ENCODE data around the gene NIM1K. TPM values are rescaled to one million over a fixed set of nuclear protein-coding genes. Genes with fewer than 3 reads are reported as not detected.
A peak's percentile ranks its signal among the peaks of the same experiment; 100 is the strongest.
"Not testable (repeated sequence)": the region's sequence is repeated elsewhere in the genome, so short reads cannot be mapped to it uniquely, and the experiment has no call there.

The NIM1K gene
- total RNA-seq, 1 donor from 2014 or later = not detected

DNA sequence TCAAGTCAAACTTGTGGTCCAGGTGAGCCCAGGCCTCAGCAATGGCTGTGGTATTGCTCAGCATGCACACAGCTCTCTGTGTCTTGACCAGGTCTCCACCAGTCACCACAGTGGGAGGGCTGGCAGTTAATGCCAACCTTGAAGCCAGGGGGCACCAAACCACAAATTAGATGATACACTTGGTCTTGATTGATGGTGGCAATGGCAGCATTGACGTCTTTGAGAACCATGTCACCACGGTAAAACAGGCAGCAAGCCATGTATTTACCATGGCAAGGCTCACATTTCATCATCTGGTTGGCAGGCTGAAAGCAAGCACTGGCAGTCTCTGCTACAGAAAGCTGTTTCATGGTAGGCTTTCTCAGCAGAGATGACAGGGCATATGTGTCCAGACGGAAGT is 40.0 kb downstream of the NIM1K start:
- no peak for ATAC-seq

DNA sequence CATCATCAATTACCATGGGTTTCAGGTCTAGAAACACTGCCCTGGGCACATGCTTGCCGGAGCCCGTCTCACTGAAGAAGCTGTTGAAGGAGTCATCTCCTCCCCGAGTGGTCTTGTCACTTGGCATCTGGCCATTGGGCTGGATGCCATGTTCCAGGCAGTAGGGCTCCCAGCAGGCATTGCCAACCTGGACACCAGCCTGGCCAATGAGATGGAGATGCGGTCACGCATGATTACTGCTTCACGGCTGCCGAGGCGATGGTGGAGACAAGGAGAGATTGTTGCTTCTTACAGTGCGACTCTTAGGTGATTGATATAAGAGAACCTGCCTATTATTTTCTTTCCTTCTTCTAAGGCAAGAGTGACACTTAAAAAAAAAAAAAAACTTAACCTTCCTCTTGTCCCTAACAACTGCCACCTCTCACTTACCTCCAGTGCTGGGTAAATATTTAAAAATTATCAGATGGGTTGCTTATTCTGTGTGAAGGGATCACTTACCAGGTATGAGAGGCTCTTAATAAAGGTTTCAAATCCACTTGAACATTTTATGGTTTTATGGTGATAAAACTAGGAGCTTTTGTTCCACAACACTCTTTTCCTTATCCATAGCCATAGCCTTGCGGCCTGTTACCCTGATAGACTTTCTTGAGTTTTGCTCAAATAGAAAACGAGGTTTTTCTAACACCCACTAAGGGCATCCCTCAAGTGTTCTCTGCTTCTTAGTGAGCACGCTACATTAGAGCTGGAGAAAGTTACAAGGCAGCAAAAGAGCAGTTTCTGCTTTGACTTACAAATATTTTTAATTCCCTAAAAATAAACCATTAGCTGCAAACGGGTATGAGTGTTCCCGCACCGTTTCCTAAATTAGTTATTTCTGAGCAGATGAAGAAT is 41.2 kb downstream of the NIM1K start:
- ATAC-seq = no peak

DNA sequence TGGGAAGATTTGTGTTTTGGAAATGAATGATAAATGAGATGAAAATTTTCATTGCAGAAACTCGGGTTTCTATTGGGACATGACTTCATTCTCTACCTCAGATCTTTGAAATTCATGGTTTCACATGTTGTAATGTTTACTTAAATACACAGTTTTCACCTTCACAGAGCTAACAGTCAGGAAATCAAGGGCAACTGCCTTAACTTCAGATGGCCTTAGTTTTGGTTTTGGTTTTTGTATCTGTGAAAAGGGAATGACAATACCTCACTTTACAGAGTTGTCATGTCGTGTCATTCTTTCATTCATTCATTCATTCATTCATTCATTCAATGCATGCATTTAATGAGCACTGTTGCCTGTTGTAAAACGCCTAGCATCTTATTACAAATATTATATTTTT is 41.9 kb downstream of the NIM1K start:
- no peak for ATAC-seq

GRCh38 chr5:43236653-43237355 is 44.8 kb downstream of the NIM1K start:
- peak; percentile 84 for ATAC-seq

- ATAC-seq = no peak
Measured at GRCh38 chr5:43242196-43242595, 50.2 kb downstream of the NIM1K start.

GRCh38 chr5:43243270-43243669 is 51.2 kb downstream of the NIM1K start:
- no peak for ATAC-seq

- ATAC-seq = no peak
Measured at GRCh38 chr5:43244823-43245565, 53.0 kb downstream of the NIM1K start.

GRCh38 chr5:43245724-43246385 is 53.8 kb downstream of the NIM1K start:
- no peak for ATAC-seq

GRCh38 chr5:43251754-43252153 is 59.7 kb downstream of the NIM1K start:
- ATAC-seq = no peak

DNA sequence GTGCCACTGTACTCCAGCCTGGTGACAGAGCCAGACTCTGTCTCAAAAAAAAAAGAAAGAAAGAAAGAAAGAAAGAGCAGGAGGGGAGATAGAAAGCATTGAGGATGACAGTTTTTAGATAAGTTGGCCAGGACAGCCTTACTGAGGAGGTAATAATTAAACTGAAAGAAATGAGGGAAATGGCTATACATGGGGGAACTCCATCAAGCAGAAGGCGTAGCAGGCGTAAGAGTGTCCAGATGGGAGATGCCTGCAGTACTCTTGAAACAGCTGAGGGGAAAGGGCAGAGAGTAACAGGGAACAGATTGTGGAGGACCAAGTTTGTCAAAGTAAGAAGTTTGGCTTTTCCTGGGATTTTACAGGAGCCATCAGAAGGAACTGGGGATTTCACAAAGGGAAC is 63.7 kb downstream of the NIM1K start:
- ATAC-seq = no peak

GRCh38 chr5:43256261-43256966 is 64.4 kb downstream of the NIM1K start:
- no peak for ATAC-seq

DNA sequence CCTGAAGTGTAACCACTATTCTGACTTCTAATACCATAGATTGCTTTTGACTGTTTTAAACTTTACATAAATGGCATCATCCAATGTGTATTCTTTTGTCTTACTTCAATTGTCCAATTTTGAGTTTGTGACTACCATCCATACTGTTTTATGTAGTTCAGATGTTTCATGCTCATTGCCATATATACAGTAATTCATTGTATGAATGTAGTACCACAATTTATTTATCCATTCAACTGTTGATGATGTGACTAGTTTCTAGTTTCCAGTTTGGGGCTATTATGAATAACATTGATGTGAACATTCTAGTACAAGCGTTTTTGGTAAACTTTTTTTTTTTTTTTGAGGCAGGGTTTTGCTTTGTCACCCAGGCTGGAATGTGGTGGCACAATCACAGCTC is 66.1 kb downstream of the NIM1K start:
- ATAC-seq = no peak

GRCh38 chr5:43262269-43262668 is 70.2 kb downstream of the NIM1K start:
- not testable (repeated sequence) for ATAC-seq

DNA sequence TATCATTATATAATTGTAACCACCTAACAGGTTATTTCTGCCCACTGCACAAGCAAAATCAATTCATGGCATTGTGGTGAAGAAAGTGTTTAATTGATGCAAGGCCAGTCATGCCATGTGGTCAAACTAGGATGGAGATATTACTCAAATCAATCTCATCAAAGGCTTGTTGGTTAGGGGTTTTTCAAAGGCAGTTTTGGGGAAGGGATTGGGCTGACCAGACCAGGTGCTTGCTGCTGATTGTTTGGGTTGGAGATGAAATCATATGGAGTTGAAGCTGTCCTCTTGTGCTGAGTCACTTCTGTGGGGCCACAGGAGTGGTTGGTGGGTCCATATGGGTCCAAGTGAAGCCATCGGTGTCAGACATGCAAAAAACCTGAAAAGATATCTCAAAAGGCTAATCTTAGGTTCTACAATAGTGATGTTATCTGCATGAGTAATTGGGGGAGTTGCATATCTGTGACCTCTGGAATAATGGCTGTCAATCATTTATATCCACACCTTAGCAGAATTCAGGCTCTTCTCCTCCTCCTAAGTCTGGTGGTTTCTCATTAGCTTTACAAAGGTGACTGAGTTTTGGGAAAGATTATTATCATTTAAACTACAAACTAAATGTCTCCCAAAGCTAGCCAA is 76.3 kb downstream of the NIM1K start:
- no peak for ATAC-seq

GRCh38 chr5:43270645-43271044 is 78.6 kb downstream of the NIM1K start:
- no peak for ATAC-seq

GRCh38 chr5:43273552-43273951 is 81.5 kb downstream of the NIM1K start:
- ATAC-seq = peak; percentile 56

DNA sequence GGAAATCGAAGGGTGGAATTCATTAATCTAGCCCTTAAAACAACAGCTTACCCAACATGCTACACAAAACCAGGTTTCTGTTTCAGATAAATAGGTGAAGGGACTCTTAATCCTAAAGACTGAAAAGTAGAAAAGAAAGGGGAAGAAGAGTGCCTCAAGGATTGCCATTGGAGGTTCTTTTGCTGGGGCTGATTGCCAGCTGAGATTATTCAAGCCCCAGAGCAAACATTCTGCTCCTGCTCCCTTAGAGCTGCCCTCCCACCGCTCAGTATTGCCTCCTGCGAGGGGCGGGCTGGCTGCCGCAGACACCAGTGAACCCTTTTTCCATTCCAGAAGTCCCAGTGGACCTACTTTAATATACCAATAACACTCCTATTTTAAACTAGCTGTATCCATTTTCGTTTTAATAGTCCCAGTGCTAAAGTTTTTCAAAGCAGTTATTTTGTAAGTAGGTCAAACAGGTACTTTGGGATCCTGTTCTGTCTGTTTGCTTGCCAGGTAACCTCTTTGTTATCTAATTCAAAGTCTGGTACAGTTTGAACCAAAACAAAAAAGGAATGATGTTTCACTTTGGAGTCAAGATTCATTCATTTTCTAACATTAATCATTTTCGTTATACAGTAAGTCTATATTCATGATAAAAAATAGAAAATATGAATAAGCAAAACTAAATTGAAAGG is 82.5 kb downstream of the NIM1K start:
- no peak for ATAC-seq

DNA sequence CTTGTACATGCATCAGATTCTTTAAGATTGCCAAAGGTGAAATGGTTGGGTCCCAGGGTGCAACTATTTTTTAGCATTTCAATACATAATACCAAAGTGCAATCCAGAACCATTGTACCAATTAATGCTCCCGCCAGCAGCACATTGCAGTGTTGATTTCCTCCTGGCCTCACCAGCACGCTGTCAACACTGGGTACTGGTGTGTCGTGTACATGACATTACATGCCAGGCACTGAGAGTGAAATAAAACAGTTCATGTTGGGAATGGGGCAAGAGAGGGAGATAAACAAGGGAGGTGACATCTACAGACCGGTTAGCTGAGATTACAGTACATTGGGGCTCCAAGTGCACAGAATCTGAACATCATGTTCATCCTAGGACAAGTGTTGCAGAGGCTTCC is 83.4 kb downstream of the NIM1K start:
- no peak for ATAC-seq

GRCh38 chr5:43279548-43280274 is 87.7 kb downstream of the NIM1K start:
- ATAC-seq = no peak

All from esophagus mucosa (tissue), 1 donor.